ENCODE data around the gene SDHB.

Gene SDHB

DNA sequence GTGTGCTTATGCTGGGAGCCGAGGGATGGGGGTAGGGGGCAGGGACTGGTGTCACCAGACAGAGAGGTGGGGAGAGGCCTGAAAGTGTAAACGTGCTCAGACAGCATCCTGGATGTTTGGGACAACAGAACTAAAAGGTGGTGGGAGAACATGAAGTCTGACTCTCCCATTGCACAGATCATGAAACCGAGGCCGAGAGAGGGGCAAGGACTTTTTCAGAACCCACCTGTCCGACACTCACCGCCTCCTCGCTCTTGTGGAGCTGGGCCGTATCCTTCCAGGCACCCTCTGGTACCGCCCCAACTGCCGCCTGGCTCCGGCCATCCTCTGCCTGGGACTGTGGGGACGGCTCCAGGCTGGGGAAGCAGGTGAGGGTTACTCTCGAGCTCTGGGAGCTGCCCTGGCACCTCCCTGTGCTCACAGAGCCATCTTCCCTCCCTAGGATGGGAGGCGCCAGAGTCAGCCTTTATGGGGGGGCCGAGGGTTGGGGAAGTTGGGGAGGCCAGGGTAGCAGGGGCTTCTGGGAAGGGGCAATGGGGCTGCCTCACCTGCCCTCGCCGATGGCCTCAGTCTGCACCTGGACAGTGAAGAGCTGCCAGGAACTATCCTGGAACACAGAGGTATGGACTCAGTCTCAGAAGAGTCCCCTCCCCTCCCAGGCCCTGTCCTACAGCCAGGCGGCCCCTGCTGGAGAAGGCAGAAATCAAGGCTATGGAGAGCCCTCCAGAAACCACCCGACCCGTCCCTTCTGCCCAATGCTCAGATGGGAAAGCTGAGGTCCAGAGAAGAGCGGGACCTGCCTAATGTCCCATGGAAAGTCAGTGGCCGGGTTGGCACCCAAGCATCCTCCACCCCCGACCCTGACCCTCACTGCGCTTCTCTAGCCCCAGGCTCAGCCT, 49.1 kb downstream of the SDHB start:
- TF ChIP-seq, protein P1, sequence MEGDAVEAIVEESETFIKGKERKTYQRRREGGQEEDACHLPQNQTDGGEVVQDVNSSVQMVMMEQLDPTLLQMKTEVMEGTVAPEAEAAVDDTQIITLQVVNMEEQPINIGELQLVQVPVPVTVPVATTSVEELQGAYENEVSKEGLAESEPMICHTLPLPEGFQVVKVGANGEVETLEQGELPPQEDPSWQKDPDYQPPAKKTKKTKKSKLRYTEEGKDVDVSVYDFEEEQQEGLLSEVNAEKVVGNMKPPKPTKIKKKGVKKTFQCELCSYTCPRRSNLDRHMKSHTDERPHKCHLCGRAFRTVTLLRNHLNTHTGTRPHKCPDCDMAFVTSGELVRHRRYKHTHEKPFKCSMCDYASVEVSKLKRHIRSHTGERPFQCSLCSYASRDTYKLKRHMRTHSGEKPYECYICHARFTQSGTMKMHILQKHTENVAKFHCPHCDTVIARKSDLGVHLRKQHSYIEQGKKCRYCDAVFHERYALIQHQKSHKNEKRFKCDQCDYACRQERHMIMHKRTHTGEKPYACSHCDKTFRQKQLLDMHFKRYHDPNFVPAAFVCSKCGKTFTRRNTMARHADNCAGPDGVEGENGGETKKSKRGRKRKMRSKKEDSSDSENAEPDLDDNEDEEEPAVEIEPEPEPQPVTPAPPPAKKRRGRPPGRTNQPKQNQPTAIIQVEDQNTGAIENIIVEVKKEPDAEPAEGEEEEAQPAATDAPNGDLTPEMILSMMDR (IDR thresholded peaks at IDR 0.05; ENCODE audit: control insufficient read depth, insufficient read depth, low read depth, low read length, missing control alignments), result peak; percentile 22
- H3K4me3 ChIP-seq (ENCODE audit: control insufficient read depth, low read depth, low read length), result no peak overlapping the region
- no peak for DNase-seq (ENCODE audit: low read depth)

DNA sequence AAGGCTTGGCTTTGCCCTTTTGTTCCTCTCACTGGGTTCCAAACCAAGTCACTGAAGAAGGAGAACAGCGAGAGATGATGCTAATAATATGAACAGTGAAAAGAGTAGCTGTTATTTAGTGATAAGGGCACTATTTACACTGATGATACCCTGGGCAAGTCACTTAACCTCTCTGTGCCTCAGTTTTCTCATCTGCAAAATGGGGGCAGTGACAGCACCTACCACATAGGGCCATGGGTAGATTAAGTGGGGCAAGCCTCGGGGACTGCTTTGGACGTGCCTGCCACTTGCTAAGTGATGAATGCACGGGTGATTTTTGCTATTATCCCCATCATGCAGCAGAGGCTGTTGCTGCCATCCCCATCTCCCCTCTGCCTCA, 51.3 kb downstream of the SDHB start:
- TF ChIP-seq, protein P1 (IDR thresholded peaks at IDR 0.05; ENCODE audit: control insufficient read depth, insufficient read depth, low read depth, low read length, missing control alignments), result no peak
- DNase-seq (ENCODE audit: low read depth), result no peak
- H3K4me3 ChIP-seq (ENCODE audit: control insufficient read depth, low read depth, low read length), result no peak overlapping the region

DNA sequence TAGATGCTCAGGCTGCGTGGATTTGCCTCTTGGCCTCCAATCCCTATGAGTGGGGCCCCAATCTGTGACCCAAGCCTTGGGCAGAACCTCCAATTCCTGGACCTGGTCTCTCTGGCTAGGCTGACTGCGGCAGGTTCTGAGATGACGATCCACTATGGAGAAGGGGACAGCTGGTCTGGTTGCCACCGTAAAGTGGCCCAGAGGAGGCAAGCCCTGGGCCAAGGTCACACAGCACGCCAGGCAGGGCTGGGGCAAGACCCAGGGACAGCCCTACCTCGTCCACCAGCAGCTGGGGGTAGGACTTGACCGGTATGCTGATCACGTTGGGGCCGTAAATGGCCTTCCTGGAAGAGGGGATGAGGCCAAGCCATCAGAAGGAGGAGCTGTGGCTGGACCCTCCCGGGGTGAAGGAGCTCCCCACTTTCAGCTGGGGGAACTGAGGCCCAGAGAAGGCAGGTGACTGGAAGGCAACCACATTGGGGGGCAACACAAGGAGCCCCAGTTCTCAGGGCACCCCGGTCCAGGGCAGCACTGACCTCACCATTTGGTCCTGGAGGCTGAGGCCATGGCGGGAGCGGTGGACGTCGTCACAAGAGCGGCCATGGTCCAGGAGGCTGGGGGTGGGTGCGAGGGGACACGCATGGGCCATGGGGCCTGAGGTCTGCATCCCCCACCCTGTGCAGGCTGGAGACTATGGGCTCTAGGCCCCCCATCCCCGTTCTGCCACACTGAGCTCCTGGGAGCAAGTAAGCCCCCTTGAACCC, 51.9 kb downstream of the SDHB start:
- no peak overlapping the region for H3K4me3 ChIP-seq (ENCODE audit: control insufficient read depth, low read depth, low read length)
- TF ChIP-seq, protein P1 (IDR thresholded peaks at IDR 0.05; ENCODE audit: control insufficient read depth, insufficient read depth, low read depth, low read length, missing control alignments), result no peak
- DNase-seq (ENCODE audit: low read depth), result no peak

DNA sequence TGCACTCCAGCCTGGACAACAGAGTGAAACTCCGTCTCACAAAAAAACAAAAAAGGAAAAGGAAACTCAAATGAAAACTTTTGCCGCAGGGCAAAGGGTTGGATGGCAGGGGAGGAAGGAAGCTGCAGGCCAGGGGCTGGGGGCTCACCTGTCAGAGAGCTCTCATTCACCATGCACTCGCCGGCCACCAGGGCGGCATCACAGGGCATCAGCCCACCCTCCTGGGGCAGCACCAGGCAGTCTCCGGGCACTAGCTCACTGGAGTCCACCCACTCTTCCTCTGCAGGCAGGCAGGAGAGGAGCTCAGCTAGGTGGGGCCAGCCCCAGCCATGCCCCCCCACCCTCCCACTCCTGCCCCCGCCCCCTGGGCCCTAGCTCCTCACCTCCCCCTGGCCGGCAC, 54.0 kb downstream of the SDHB start:
- H3K4me3 ChIP-seq (ENCODE audit: control insufficient read depth, low read depth, low read length), result no peak overlapping the region
- DNase-seq (ENCODE audit: low read depth), result no peak
- TF ChIP-seq, protein P1 (IDR thresholded peaks at IDR 0.05; ENCODE audit: control insufficient read depth, insufficient read depth, low read depth, low read length, missing control alignments), result no peak

DNA sequence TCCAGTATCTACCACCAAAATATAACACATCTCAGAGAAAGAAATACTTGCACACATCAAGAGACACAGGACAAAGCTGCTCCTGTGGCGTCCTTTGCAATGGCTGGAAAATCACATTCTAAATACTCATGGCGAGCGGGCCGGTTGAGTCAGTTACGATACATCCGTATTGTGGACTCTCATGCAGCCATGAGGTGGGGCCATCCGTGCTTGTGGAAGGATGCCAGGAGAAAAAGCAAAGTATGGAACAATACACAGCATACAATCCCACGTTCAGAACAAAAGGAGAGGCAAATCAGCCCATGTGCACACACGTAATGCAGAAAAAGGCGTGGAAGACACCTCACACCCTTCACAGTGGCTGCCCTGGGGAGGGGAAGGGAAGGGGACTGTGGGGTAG, 55.2 kb downstream of the SDHB start:
- DNase-seq (ENCODE audit: low read depth), result no peak
- TF ChIP-seq, protein P1 (IDR thresholded peaks at IDR 0.05; ENCODE audit: control insufficient read depth, insufficient read depth, low read depth, low read length, missing control alignments), result no peak
- no peak overlapping the region for H3K4me3 ChIP-seq (ENCODE audit: control insufficient read depth, low read depth, low read length)

DNA sequence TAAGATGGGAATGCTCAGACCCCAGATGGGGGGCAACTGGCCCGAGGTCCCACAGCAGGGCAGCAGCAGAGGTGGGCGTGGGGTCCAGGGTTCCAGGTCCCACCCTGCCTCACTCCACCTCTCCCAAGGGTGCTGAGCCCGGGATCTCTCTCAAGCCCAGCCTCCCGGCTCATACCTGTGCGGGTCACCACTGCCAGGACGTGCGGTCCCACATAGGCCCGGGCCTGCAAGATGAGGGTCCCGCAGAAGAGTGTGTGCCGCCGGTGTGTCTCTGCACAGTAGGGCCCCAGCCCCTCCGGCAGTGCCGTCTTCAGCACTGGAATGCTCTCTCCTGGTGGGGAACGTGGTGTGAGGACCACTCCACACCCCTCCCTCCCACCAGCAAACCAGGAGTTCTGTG, 57.0 kb downstream of the SDHB start:
- TF ChIP-seq, protein P1 (IDR thresholded peaks at IDR 0.05; ENCODE audit: control insufficient read depth, insufficient read depth, low read depth, low read length, missing control alignments), result no peak
- no peak overlapping the region for H3K4me3 ChIP-seq (ENCODE audit: control insufficient read depth, low read depth, low read length)
- no peak for DNase-seq (ENCODE audit: low read depth)

Data from AG09309 (cell line).